ENCODE measurements around the gene KRTAP19-3.

DNA sequence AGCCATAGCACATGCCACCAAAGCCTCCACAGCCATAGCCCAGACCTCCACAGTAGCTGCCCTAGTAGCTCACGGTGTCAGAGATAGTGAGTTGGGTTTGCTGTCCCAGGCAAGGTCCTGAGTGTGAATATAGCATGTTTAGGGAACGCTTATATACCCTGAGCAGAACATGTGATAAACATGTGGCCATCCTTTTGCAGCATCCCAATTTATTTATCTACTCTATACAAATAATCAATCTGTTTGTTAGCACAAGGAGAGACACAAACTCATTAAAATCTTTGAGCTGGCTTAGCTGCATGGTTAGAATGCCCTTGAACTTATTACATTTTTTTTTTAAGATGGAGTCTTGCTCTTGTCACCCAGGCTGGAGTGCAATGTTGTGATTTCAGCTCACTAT, 4.5 kb downstream of the KRTAP19-3 start, which contains the start of gene KRTAP19-2:
- TF ChIP-seq, protein P1, sequence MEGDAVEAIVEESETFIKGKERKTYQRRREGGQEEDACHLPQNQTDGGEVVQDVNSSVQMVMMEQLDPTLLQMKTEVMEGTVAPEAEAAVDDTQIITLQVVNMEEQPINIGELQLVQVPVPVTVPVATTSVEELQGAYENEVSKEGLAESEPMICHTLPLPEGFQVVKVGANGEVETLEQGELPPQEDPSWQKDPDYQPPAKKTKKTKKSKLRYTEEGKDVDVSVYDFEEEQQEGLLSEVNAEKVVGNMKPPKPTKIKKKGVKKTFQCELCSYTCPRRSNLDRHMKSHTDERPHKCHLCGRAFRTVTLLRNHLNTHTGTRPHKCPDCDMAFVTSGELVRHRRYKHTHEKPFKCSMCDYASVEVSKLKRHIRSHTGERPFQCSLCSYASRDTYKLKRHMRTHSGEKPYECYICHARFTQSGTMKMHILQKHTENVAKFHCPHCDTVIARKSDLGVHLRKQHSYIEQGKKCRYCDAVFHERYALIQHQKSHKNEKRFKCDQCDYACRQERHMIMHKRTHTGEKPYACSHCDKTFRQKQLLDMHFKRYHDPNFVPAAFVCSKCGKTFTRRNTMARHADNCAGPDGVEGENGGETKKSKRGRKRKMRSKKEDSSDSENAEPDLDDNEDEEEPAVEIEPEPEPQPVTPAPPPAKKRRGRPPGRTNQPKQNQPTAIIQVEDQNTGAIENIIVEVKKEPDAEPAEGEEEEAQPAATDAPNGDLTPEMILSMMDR (IDR thresholded peaks at IDR 0.05): no peak
- no peak for TF ChIP-seq EP300 (IDR thresholded peaks at IDR 0.05)
- TF ChIP-seq POLR2AphosphoS5 (IDR thresholded peaks at IDR 0.05): no peak
- TF ChIP-seq POLR2A (IDR thresholded peaks at IDR 0.05): no peak

All from upper lobe of left lung (tissue), 4 donors.